IMR-90 (cell line): ENCODE data around the gene SLC8A1.

Experiments used
- BHLHE40 ChIP-seq: fragments of 150-350 bp; IDR thresholded peaks from 2 replicates; pipeline ENCODE4 v1.6.1; 2016; ENCODE audit warnings: mild to moderate bottlenecking, low read depth, low read length
- CEBPB ChIP-seq: IDR thresholded peaks from 2 replicates; pipeline ENCODE4 v1.6.1; 2012; ENCODE audit warnings: low read depth, low read length, improper control_type of control experiment
- MAZ ChIP-seq: IDR thresholded peaks from 2 replicates; pipeline ENCODE4 v1.6.1; 2012; ENCODE audit warnings: low read depth, mild to moderate bottlenecking, low read length, improper control_type of control experiment, moderate library complexity, borderline replicate concordance
- MXI1 ChIP-seq: IDR thresholded peaks from 2 replicates; pipeline ENCODE4 v1.6.1; 2012; ENCODE audit warnings: low read depth, mild to moderate bottlenecking, low read length, moderate library complexity, borderline replicate concordance
- NFE2L2 ChIP-seq: fragments of 150-350 bp; IDR thresholded peaks from 2 replicates; pipeline ENCODE4 v1.6.1; 2016; ENCODE audit warnings: low read depth, mild to moderate bottlenecking, low read length
- POLR2A ChIP-seq: IDR thresholded peaks from 2 replicates; pipeline ENCODE4 v1.6.1; 2012; ENCODE audit warnings: mild to moderate bottlenecking, low read depth, low read length
- RAD21 ChIP-seq: IDR thresholded peaks from 2 replicates; pipeline ENCODE4 v1.6.1; 2012; ENCODE audit warnings: low read length, improper control_type of control experiment
- RCOR1 ChIP-seq: IDR thresholded peaks from 2 replicates; pipeline ENCODE4 v1.6.1; 2012; ENCODE audit warnings: mild to moderate bottlenecking, low read length, improper control_type of control experiment; ENCODE audit not compliant: insufficient replicate concordance
- RFX5 ChIP-seq: IDR thresholded peaks from 2 replicates; pipeline ENCODE4 v1.8.0; 2012; ENCODE audit warnings: low read depth, mild to moderate bottlenecking, low read length, moderate library complexity
- SMC3 ChIP-seq: fragments of 150-350 bp; IDR thresholded peaks from 2 replicates; pipeline ENCODE4 v1.6.1; 2016; ENCODE audit warnings: low read depth, mild to moderate bottlenecking, antibody characterized with exemption, low read length, moderate library complexity
- TF ChIP-seq, protein P1 (sequence below): conservative IDR thresholded peaks from 2 replicates; pipeline ENCODE4 v1.5.1; 2012; ENCODE audit warnings: mild to moderate bottlenecking, low read depth, low read length, improper control_type of control experiment
- TF ChIP-seq, protein P2 (sequence below): fragments of 150-350 bp; IDR thresholded peaks from 2 replicates; pipeline ENCODE4 v1.6.1; 2017; ENCODE audit warnings: mild to moderate bottlenecking, antibody characterized with exemption, low read length, low read depth
- TF ChIP-seq, protein P3 (sequence below): fragments of 150-350 bp; IDR thresholded peaks from 2 replicates; pipeline ENCODE4 v1.6.1; 2016; ENCODE audit warnings: low read depth, mild to moderate bottlenecking, low read length, moderate library complexity, borderline replicate concordance

DNA sequence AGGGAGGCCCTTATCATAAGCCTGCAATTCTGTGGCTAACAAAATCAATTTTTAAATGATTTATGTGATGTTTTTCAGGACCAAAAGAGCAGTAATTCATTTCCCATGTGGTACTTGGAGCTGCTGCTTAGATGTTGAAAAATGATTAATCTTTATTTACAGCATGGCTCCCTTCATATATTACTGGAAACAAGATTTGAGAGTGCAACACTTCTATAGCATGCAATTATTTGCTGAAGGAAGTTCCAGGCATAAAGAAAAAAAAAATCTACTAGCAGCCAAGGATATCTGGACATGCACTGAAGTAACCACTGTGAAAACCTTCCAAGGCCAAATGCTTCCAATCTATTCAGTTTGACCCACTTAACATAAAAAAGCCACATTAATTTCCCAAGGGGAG is 186.3 kb downstream of the SLC8A1 start:
- TF ChIP-seq CEBPB (no peak), MAZ (no peak), MXI1 (no peak), POLR2A (no peak), SMC3 (no peak), BHLHE40 (no peak), RCOR1 (no peak), RAD21 (no peak), RFX5 (no peak), NFE2L2 (no peak)
- TF ChIP-seq, protein P1, sequence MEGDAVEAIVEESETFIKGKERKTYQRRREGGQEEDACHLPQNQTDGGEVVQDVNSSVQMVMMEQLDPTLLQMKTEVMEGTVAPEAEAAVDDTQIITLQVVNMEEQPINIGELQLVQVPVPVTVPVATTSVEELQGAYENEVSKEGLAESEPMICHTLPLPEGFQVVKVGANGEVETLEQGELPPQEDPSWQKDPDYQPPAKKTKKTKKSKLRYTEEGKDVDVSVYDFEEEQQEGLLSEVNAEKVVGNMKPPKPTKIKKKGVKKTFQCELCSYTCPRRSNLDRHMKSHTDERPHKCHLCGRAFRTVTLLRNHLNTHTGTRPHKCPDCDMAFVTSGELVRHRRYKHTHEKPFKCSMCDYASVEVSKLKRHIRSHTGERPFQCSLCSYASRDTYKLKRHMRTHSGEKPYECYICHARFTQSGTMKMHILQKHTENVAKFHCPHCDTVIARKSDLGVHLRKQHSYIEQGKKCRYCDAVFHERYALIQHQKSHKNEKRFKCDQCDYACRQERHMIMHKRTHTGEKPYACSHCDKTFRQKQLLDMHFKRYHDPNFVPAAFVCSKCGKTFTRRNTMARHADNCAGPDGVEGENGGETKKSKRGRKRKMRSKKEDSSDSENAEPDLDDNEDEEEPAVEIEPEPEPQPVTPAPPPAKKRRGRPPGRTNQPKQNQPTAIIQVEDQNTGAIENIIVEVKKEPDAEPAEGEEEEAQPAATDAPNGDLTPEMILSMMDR = no peak
- TF ChIP-seq, protein P2, sequence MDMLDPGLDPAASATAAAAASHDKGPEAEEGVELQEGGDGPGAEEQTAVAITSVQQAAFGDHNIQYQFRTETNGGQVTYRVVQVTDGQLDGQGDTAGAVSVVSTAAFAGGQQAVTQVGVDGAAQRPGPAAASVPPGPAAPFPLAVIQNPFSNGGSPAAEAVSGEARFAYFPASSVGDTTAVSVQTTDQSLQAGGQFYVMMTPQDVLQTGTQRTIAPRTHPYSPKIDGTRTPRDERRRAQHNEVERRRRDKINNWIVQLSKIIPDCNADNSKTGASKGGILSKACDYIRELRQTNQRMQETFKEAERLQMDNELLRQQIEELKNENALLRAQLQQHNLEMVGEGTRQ = no peak
- TF ChIP-seq, protein P3, sequence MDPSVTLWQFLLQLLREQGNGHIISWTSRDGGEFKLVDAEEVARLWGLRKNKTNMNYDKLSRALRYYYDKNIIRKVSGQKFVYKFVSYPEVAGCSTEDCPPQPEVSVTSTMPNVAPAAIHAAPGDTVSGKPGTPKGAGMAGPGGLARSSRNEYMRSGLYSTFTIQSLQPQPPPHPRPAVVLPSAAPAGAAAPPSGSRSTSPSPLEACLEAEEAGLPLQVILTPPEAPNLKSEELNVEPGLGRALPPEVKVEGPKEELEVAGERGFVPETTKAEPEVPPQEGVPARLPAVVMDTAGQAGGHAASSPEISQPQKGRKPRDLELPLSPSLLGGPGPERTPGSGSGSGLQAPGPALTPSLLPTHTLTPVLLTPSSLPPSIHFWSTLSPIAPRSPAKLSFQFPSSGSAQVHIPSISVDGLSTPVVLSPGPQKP = no peak
